ENCODE measurements around the gene DUT.

DUT gene

GRCh38 chr15:48332642-48333034, 1.4 kb downstream of the DUT start:
- peaks cover 46% of the 10 kb centered on the region for H3K36me3 ChIP-seq (ENCODE audit: low read depth)
- ATAC-seq (ENCODE audit: low read depth), result no peak
- H3K27ac ChIP-seq (ENCODE audit: poor library complexity, severe bottlenecking), result peak overlapping the region; percentile 81
- peak overlapping the region; percentile 82 for H3K4me3 ChIP-seq (ENCODE audit: severe bottlenecking)
- no peak for TF ChIP-seq CTCF (IDR thresholded peaks at IDR 0.05; ENCODE audit: poor library complexity, severe bottlenecking)
- no peaks in the 10 kb centered on the region for H3K27me3 ChIP-seq (ENCODE audit: insufficient read depth, poor library complexity, severe bottlenecking)
- H3K4me1 ChIP-seq (ENCODE audit: insufficient read depth, poor library complexity, severe bottlenecking), result peaks cover 19% of the 10 kb centered on the region
- H3K9me3 ChIP-seq (ENCODE audit: severe bottlenecking), result no peaks in the 10 kb centered on the region
- no peak for DNase-seq (ENCODE audit: low spot score)

GRCh38 chr15:48333540-48333939, 2.3 kb downstream of the DUT start:
- Histone ChIP-seq H3K4me1 (ENCODE audit: insufficient read depth, poor library complexity, severe bottlenecking) (peaks cover 19% of the 10 kb centered on the region), H3K9me3 (ENCODE audit: severe bottlenecking) (no peaks in the 10 kb centered on the region), H3K36me3 (ENCODE audit: low read depth) (peaks cover 55% of the 10 kb centered on the region), H3K27me3 (ENCODE audit: insufficient read depth, poor library complexity, severe bottlenecking) (no peaks in the 10 kb centered on the region), H3K27ac (ENCODE audit: poor library complexity, severe bottlenecking) (peak overlapping the region; percentile 81), H3K4me3 (ENCODE audit: severe bottlenecking) (peak overlapping the region; percentile 82)
- DNase-seq (ENCODE audit: low spot score) (no peak), ATAC-seq (ENCODE audit: low read depth) (no peak)
- TF ChIP-seq CTCF (IDR thresholded peaks at IDR 0.05; ENCODE audit: poor library complexity, severe bottlenecking), result no peak

- no peaks in the 10 kb centered on the region for H3K9me3 ChIP-seq (ENCODE audit: severe bottlenecking)
- no peak for DNase-seq (ENCODE audit: low spot score)
- no peak overlapping the region for H3K27ac ChIP-seq (ENCODE audit: poor library complexity, severe bottlenecking)
- no peak for ATAC-seq (ENCODE audit: low read depth)
- H3K4me1 ChIP-seq (ENCODE audit: insufficient read depth, poor library complexity, severe bottlenecking), result peaks cover 19% of the 10 kb centered on the region
- TF ChIP-seq CTCF (IDR thresholded peaks at IDR 0.05; ENCODE audit: poor library complexity, severe bottlenecking), result no peak
- H3K36me3 ChIP-seq (ENCODE audit: low read depth), result peaks cover 63% of the 10 kb centered on the region
- H3K4me3 ChIP-seq (ENCODE audit: severe bottlenecking), result no peak overlapping the region
- H3K27me3 ChIP-seq (ENCODE audit: insufficient read depth, poor library complexity, severe bottlenecking), result no peaks in the 10 kb centered on the region
Observed at GRCh38 chr15:48334260-48334659, 3.0 kb downstream of the DUT start.

- Histone ChIP-seq H3K36me3 (ENCODE audit: low read depth) (peaks cover 89% of the 10 kb centered on the region), H3K4me1 (ENCODE audit: insufficient read depth, poor library complexity, severe bottlenecking) (peaks cover 14% of the 10 kb centered on the region), H3K27ac (ENCODE audit: poor library complexity, severe bottlenecking) (no peak overlapping the region), H3K27me3 (ENCODE audit: insufficient read depth, poor library complexity, severe bottlenecking) (no peaks in the 10 kb centered on the region), H3K4me3 (ENCODE audit: severe bottlenecking) (no peak overlapping the region), H3K9me3 (ENCODE audit: severe bottlenecking) (no peaks in the 10 kb centered on the region)
- DNase-seq (ENCODE audit: low spot score) (no peak), ATAC-seq (ENCODE audit: low read depth) (peak; percentile 20; the same call in 1 of the 3 replicates)
- peak; percentile 56 for TF ChIP-seq CTCF (IDR thresholded peaks at IDR 0.05; ENCODE audit: poor library complexity, severe bottlenecking)
Observed at GRCh38 chr15:48336940-48337339, 5.7 kb downstream of the DUT start.

- Histone ChIP-seq H3K4me1 (ENCODE audit: insufficient read depth, poor library complexity, severe bottlenecking) (peaks cover 14% of the 10 kb centered on the region), H3K27me3 (ENCODE audit: insufficient read depth, poor library complexity, severe bottlenecking) (no peaks in the 10 kb centered on the region), H3K36me3 (ENCODE audit: low read depth) (peaks cover 96% of the 10 kb centered on the region), H3K27ac (ENCODE audit: poor library complexity, severe bottlenecking) (no peak overlapping the region), H3K9me3 (ENCODE audit: severe bottlenecking) (no peaks in the 10 kb centered on the region), H3K4me3 (ENCODE audit: severe bottlenecking) (no peak overlapping the region)
- ATAC-seq (ENCODE audit: low read depth) (no peak), DNase-seq (ENCODE audit: low spot score) (no peak)
- TF ChIP-seq CTCF (IDR thresholded peaks at IDR 0.05; ENCODE audit: poor library complexity, severe bottlenecking), result no peak
Observed at GRCh38 chr15:48337607-48338006, 6.4 kb downstream of the DUT start.
